HL-60 (cell line): ENCODE results near the gene SH3RF3.

Experiments used
- CTCF ChIP-seq: IDR thresholded peaks from one replicate; pipeline ENCODE4 v1.5.1; 2011; ENCODE audit warnings: low read length, control low read depth, inconsistent platforms; ENCODE audit not compliant: insufficient read depth
- GABPA ChIP-seq: IDR thresholded peaks from 2 replicates; pipeline ENCODE4 v1.6.1; 2012; ENCODE audit warnings: low read depth
- POLR2AphosphoS5 ChIP-seq: IDR thresholded peaks from 2 replicates; pipeline ENCODE4 v1.6.1; 2012; ENCODE audit warnings: low read depth
- REST ChIP-seq: IDR thresholded peaks from 2 replicates; pipeline ENCODE4 v1.6.1; 2012; ENCODE audit warnings: low read depth; ENCODE audit not compliant: insufficient replicate concordance

GRCh38 chr2:109347626-109348025, 218.6 kb downstream of the SH3RF3 start:
- TF ChIP-seq POLR2AphosphoS5 (no peak), CTCF (no peak), REST (no peak), GABPA (no peak)
